Measurements from ENCODE around the gene ABI1. TPM values are rescaled to one million over a fixed set of nuclear protein-coding genes. Genes with fewer than 3 reads are reported as not detected.

The ABI1 gene
- total RNA-seq, 6 experiments from 2014 or later: 13.4 to 25.3 (median 17.4) TPM

DNA sequence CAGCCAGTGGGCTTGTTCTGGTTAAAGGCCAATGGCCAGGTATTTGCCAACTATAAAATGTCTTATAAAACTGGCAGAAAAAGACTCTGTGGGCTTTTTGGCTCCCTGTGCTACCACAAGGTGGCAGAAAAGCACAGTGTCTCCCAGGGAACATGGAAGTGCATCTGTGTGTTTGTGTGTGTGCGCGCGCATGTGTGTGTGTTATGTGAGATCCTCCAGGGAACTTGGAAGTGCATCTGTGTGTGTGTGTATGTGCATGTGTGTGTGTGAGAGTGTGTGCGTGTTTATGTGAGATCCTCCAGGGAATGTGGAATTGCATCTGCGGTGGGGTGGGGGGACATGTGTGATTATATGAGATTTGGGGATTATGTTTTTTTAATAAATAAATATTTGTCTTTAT is 30.2 kb upstream of the ABI1 start:
- 56% methylated on average over 5 of the region's 5 CpGs for WGBS (ENCODE audit: insufficient coverage, low coverage, low lambda C conversion rate, missing lambda C conversion rate)
- H3K27me3 ChIP-seq: no peaks in the 10 kb centered on the region
- no peaks in the 10 kb centered on the region for H3K4me1 ChIP-seq
- ATAC-seq: peak; percentile 64 to 69 (median 67)
- no peaks in the 10 kb centered on the region for H3K36me3 ChIP-seq
- no peaks in the 10 kb centered on the region for H3K9me3 ChIP-seq
- DNase-seq: no peak
- no peak overlapping the region for H3K4me3 ChIP-seq
- TF ChIP-seq CTCF (IDR thresholded peaks at IDR 0.05) (peak; percentile 30 to 41 (median 40)), POLR2A (IDR thresholded peaks at IDR 0.05) (no peak)
- no peak overlapping the region for H3K27ac ChIP-seq
- intact Hi-C loops (cut with DNase I): no loop called here

DNA sequence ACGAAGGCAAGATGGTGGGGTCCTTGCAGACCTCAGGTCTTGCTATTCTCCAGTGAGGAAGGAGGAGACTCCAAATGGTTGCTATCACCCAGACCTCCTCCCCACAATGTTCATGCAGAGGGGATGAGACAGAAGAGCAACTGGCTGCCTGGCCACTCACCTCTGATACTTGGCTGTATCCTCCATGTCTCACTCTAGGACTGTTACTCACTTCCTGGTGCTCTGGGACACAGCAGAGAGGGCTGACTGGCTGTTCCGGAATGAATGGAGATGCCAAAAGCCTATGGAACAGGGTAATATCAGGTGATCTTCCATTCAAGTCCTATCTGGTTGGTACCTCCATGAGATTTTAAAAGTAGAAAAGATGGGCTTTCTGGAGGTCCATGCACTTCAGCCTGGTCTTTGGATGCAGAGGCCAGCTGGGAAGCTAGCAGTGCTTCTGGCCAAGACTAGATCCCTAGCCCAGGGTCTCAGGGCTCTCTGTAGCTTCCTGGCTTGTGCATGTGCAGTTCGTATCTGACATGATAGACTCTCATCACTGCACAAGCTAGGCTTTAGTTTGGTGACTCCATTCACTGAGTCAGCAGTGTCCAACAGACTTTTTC is 27.0 kb upstream of the ABI1 start:
- Histone ChIP-seq H3K9me3 (no peaks in the 10 kb centered on the region), H3K27me3 (no peaks in the 10 kb centered on the region), H3K4me1 (no peaks in the 10 kb centered on the region), H3K27ac (no peak overlapping the region), H3K4me3 (no peak overlapping the region), H3K36me3 (no peaks in the 10 kb centered on the region)
- ATAC-seq (no peak), DNase-seq (no peak)
- TF ChIP-seq CTCF (IDR thresholded peaks at IDR 0.05) (no peak), POLR2A (IDR thresholded peaks at IDR 0.05) (no peak)
- intact Hi-C loops (cut with DNase I): loop anchor here (5.0 to 10.0 kb wide), 2 partner anchors 160 to 163 kb away; no protein-coding TSS in a partner anchor
- no CpG with 5 or more reads among the region's 3 CpGs for WGBS (ENCODE audit: insufficient coverage, low coverage, low lambda C conversion rate, missing lambda C conversion rate)

DNA sequence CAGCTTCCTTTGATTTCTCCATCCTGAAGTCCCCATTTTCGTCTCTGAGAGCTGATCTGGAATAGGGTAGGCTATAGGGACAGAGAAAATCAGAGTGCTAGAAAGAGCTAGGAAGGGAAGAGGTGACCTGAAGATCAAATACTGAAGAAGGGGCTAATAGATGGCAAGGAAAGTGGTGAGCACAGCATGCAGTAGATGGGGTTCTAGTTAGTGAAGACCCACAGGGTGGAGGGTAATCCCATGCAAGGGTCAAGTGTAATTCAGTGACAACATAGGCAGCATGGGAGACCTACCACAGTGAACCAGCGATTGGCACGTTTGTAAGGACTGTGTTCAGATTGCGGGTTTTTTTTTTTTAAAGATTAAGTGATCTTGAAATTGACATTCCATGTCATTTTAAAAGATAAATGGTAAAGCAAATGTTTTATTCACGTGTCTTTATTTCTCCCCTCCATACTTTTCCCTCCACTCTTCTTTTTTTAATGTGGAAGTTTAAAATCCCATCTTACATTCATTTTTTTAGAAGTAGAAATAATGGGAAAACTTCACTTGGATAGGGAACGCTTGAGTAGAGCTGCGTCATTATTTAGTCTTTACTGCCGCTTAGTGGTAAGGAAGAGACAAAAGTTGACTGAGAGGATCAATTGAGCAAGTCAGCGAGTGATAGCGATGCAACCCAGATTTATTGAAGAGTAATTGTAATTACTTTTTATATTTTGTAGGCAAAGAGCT is 21.0 kb upstream of the ABI1 start:
- no peaks in the 10 kb centered on the region for H3K36me3 ChIP-seq
- intact Hi-C loops (cut with DNase I): loop anchor here in 1 of 2 donors (10.0 kb wide), 1 partner anchor 157 kb away; no protein-coding TSS in a partner anchor
- no peaks in the 10 kb centered on the region for H3K4me1 ChIP-seq
- H3K4me3 ChIP-seq: no peak overlapping the region
- no peak overlapping the region for H3K27ac ChIP-seq
- DNase-seq (no peak), ATAC-seq (peak; percentile 91 to 97 (median 92))
- H3K9me3 ChIP-seq: no peaks in the 10 kb centered on the region
- TF ChIP-seq CTCF (IDR thresholded peaks at IDR 0.05) (peak; percentile 56 to 90 (median 64)), POLR2A (IDR thresholded peaks at IDR 0.05) (no peak)
- no peaks in the 10 kb centered on the region for H3K27me3 ChIP-seq
- 8% methylated on average over 10 of the region's 10 CpGs for WGBS (ENCODE audit: insufficient coverage, low coverage, low lambda C conversion rate, missing lambda C conversion rate)

DNA sequence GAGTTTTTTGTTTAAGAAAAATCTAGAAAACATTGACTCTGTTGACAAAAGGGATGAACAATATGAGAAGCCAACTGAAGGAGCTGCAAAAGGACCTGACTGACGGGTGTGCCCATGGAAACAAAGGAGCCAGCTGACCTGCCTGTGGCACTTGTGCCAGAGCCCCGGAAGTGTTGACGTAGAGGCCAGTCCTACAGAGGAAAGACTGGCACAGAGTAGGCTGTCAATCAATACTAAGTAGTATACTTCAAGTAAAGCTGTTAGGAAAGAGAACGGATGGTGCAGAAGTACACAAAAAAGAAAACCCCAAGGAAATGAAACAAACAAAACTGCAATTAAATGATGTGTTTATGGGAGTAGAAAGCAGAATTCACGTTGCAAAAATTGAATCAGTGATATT is 19.0 kb upstream of the ABI1 start:
- Histone ChIP-seq H3K27me3 (no peaks in the 10 kb centered on the region), H3K4me3 (no peak overlapping the region), H3K27ac (no peak overlapping the region), H3K36me3 (no peaks in the 10 kb centered on the region), H3K9me3 (no peaks in the 10 kb centered on the region), H3K4me1 (no peaks in the 10 kb centered on the region)
- peak in 1 of 4 donors; percentile 52 for ATAC-seq
- WGBS (ENCODE audit: insufficient coverage, low coverage, low lambda C conversion rate, missing lambda C conversion rate): 27% methylated on average over 5 of the region's 5 CpGs
- intact Hi-C loops (cut with DNase I): loop anchor here in 1 of 2 donors (10.0 kb wide), 1 partner anchor 155 kb away; no protein-coding TSS in a partner anchor
- TF ChIP-seq CTCF (IDR thresholded peaks at IDR 0.05): no peak
- no peak for TF ChIP-seq POLR2A (IDR thresholded peaks at IDR 0.05)
- no peak for DNase-seq
